Testis (tissue), 3 donors: Measurements from ENCODE around the gene PHYKPL. TPM values are rescaled to one million over a fixed set of nuclear protein-coding genes. Genes with fewer than 3 reads are reported as not detected.
A peak's percentile ranks its signal among the peaks of the same experiment; 100 is the strongest.

Experiments
- DNase-seq: peaks from one replicate; pipeline ENCODE4 v3.0.0-alpha.2; 2019
- H3K27ac ChIP-seq, 2 donors: fragments of 200-600 bp; sonication (generic); one replicate each; pipeline ENCODE4 v1.5.1; 2019
- H3K27me3 ChIP-seq: fragments of 200-600 bp; sonication (generic); one replicate; pipeline ENCODE4 v1.5.1; 2019
- H3K36me3 ChIP-seq: fragments of 200-600 bp; sonication (generic); one replicate; pipeline ENCODE4 v1.5.1; 2017; ENCODE audit warnings: low read depth; ENCODE audit errors: missing control alignments
- H3K4me1 ChIP-seq: fragments of 200-600 bp; sonication (generic); one replicate; pipeline ENCODE4 v1.5.1; 2019
- H3K4me3 ChIP-seq, 2 donors: fragments of 200-600 bp; sonication (generic); one replicate each; pipeline ENCODE4 v1.5.1; 2017 to 2019
- H3K9me3 ChIP-seq: fragments of 200-600 bp; sonication (generic); one replicate; pipeline ENCODE4 v1.5.1; 2017
- CTCF ChIP-seq, 3 experiments: fragments of 450-650 bp in 2 of 3; fragments of 200-600 bp in 1 of 3; sonication (generic) in 1 of 3; IDR thresholded peaks; one replicate each; pipeline ENCODE4 v1.5.1; 2016 to 2019; ENCODE audit warnings: antibody characterized with exemption in 3 of 3, mild to moderate bottlenecking in 2 of 3, moderate library complexity in 1 of 3
- POLR2A ChIP-seq: fragments of 450-650 bp; IDR thresholded peaks from one replicate; pipeline ENCODE4 v1.6.1; 2017; ENCODE audit warnings: antibody characterized with exemption, mild to moderate bottlenecking, moderate library complexity
- WGBS, 2 donors: methylation state at CpG; one replicate each; pipeline ENCODE4 v1.1.5; 2018; 5-methylcytosine and 5-hydroxymethylcytosine counted together
- intact Hi-C: fragments of 100-400 bp; cut with DNase I; formaldehyde crosslinking; loops from one replicate; pipeline ENCODE4 v1.15.1; 2023; ENCODE audit warnings: low total_unique reads
- polyA plus RNA-seq: library from polyadenylated mRNA; stranded (reverse); fragments of 350-450 nt; fragmentation: Illumina TruSeq; extraction: RNeasy Lipid Tissue Mini Kit (QIAGEN cat#74804); gene quantifications from one replicate; pipeline ENCODE4 v1.2.3, GENCODE V29; 2014; ENCODE audit warnings: low read depth, low replicate concordance; ENCODE audit not compliant: insufficient read depth
- total RNA-seq, 2 donors: library from RNA; depleted of rRNA; stranded (reverse); fragments of >200 nt; gene quantifications; one replicate each; pipeline ENCODE4 v1.2.3, GENCODE V29; 2016

PHYKPL gene
- total and polyA plus RNA-seq, 3 donors from 2014 or later = 81.7 to 122 (median 121) TPM

- intact Hi-C loops = loop anchor here (5.0 kb wide), 1 partner anchor 87 kb away; no protein-coding TSS in a partner anchor
- H3K4me3 ChIP-seq = peak overlapping the region in 1 of 2 donors; percentile 32
- TF ChIP-seq CTCF (IDR thresholded peaks at IDR 0.05) (peak; percentile 90 to 98 (median 95)), POLR2A (no peak)
- H3K27ac ChIP-seq = no peak overlapping the region
- peaks cover 7% of the 10 kb centered on the region for H3K4me1 ChIP-seq
- H3K27me3 ChIP-seq = no peaks in the 10 kb centered on the region
- peak; percentile 87 for DNase-seq
- WGBS, 2 donors = 10 to 12% methylated on average over 14 to 33 of the region's 33 CpGs
- H3K9me3 ChIP-seq = no peaks in the 10 kb centered on the region
- no peaks in the 10 kb centered on the region for H3K36me3 ChIP-seq
Measured at GRCh38 chr5:178163772-178164735, 68.5 kb downstream of the PHYKPL start.

GRCh38 chr5:178162481-178162880, 70.1 kb downstream of the PHYKPL start:
- 85 to 87% methylated on average over 9 of the region's 9 CpGs for WGBS, 2 donors
- Histone ChIP-seq H3K4me3 (no peak overlapping the region), H3K4me1 (peaks cover 7% of the 10 kb centered on the region), H3K27ac (no peak overlapping the region), H3K9me3 (no peaks in the 10 kb centered on the region), H3K36me3 (no peaks in the 10 kb centered on the region), H3K27me3 (no peaks in the 10 kb centered on the region)
- DNase-seq = no peak
- TF ChIP-seq CTCF (IDR thresholded peaks at IDR 0.05) = no peak
- no peak for TF ChIP-seq POLR2A
- intact Hi-C loops = loop anchor here (5.0 kb wide), 1 partner anchor 85 kb away; no protein-coding TSS in a partner anchor

GRCh38 chr5:178160176-178160575, 72.4 kb downstream of the PHYKPL start:
- intact Hi-C loops = loop anchor here (5.0 kb wide), 1 partner anchor 83 kb away; no protein-coding TSS in a partner anchor
- TF ChIP-seq POLR2A (no peak), CTCF (IDR thresholded peaks at IDR 0.05) (no peak)
- 79 to 91% methylated on average over 4 to 5 of the region's 5 CpGs for WGBS, 2 donors
- no peak for DNase-seq
- Histone ChIP-seq H3K27me3 (no peaks in the 10 kb centered on the region), H3K4me1 (peaks cover 7% of the 10 kb centered on the region), H3K9me3 (no peaks in the 10 kb centered on the region), H3K4me3 (no peak overlapping the region), H3K27ac (no peak overlapping the region), H3K36me3 (no peaks in the 10 kb centered on the region)

Other genes with a start within 250 kb of the PHYKPL start
- gene PROP1, start 236.6 kb downstream of the PHYKPL start, total RNA-seq = not detected
- gene PROP1, start 236.6 kb downstream of the PHYKPL start, polyA plus RNA-seq = not detected
- 1 to 10 TPM; 3.2 to 3.6 TPM for gene N4BP3, start 119.3 kb downstream of the PHYKPL start, total RNA-seq
- gene N4BP3, start 119.3 kb downstream of the PHYKPL start, polyA plus RNA-seq = 1.4 TPM
- 100 to 1,000 TPM in 1 of 2 donors, 10 to 100 TPM in 1; 73.0 to 102 TPM for gene RMND5B, start 101.8 kb downstream of the PHYKPL start, total RNA-seq
- gene RMND5B, start 101.8 kb downstream of the PHYKPL start, polyA plus RNA-seq = 181 TPM
- 100 to 1,000 TPM; 132 to 208 TPM for gene NHP2, start 78.9 kb downstream of the PHYKPL start, total RNA-seq
- gene NHP2, start 78.9 kb downstream of the PHYKPL start, polyA plus RNA-seq = 105 TPM
- 10 to 100 TPM in 1 of 2 donors, 1 to 10 TPM in 1; 9.8 to 11.0 TPM for gene GMCL2, start 45.4 kb downstream of the PHYKPL start, total RNA-seq
- 53.5 TPM for gene GMCL2, start 45.4 kb downstream of the PHYKPL start, polyA plus RNA-seq
- gene HNRNPAB, start 28.3 kb downstream of the PHYKPL start, total RNA-seq = 10 to 100 TPM; 66.2 to 71.0 TPM
- gene HNRNPAB, start 28.3 kb downstream of the PHYKPL start, polyA plus RNA-seq = 63.1 TPM